ENCODE measurements around the gene CFL2.

Gene CFL2

GRCh38 chr14:34676516-34677211 is 37.7 kb downstream of the CFL2 start:
- DNase-seq (ENCODE audit: low read depth in 2 of 2): no peak

- DNase-seq (ENCODE audit: low read depth in 2 of 2): no peak
Observed at GRCh38 chr14:34673702-34674101, 40.7 kb downstream of the CFL2 start.

GRCh38 chr14:34671716-34672115 is 42.7 kb downstream of the CFL2 start:
- no peak for DNase-seq (ENCODE audit: low read depth in 2 of 2)

- DNase-seq (ENCODE audit: low read depth in 2 of 2): no peak
Observed at GRCh38 chr14:34668111-34668510, 46.3 kb downstream of the CFL2 start.

DNA sequence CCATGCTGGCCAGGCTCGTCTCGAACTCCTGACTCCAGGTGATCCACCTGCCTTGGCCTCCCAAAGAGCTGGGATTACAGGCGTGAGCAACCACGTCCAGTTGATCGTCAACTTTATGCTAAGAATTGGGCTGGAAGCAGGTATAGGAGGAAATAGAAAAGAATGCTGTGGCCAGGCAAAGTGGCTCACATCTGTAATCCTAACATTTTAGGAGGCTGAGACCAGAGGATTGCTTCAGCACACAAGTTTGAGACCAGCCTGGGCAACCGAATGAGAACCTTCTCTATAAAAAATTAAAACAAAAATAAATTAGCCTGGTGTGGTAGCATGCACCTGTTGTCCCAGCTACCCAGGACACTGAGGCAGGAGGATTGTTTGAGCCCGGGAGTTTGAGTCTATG is 47.4 kb downstream of the CFL2 start:
- no peak for DNase-seq (ENCODE audit: low read depth in 2 of 2)

DNA sequence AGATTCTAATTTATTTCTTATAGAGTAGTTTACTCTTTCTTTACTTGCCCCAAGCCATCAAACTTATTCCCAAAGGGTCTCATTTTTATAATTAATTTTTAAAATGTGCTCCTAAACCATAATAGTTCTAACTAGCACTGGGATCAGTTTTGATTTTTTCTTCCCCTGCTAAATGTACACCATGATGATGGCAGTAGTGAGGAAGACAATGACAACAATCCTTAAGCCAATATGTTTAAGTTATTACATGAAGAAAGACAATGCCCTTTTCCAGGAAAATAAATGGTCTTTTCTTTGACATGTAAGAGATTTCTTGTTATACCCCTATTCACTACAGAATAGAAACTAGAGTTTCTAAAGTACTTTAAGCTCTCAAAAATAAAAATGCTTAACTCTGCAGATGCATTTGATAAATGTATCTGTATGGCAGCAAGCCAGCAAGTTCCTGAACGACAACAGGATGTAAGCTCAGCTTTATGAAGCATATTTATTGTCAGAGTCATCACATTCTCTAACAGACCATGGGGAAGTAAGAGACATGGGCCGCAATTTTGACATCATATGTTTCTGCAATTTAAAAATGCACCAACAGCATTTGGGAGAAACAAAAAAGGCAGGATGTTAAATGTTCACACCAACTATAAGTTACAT is 48.5 kb downstream of the CFL2 start:
- DNase-seq (ENCODE audit: low read depth in 2 of 2): no peak

DNA sequence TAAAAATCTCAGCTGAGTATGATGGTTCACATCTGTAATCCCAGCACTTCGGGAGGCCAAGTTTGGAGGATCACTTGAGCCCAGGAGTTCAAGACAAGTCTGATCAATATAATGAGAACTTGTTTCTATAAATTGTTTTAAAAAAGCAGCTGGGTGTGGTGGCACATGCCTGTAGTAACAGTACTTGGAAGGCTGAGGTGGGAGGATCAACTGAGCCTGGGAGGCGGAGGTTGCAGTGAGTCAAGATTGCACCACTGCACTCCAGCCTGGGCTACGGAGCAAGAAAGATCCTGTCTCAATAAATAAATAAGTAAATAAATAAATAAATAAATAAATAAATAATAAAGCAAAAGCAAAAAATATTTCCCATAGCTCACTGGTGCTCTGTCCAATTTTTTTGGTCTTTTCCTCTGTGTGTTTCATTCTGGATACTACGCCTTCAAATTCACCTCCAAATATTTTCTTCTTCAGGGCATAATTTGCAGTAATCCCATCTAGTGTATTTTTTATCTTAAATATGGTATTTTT is 51.8 kb downstream of the CFL2 start:
- no peak for DNase-seq (ENCODE audit: low read depth in 2 of 2)

- DNase-seq (ENCODE audit: low read depth in 2 of 2): no peak
Observed at GRCh38 chr14:34660796-34661195, 53.6 kb downstream of the CFL2 start.

Measured in stimulated activated CD8-positive, alpha-beta memory T cell treated with anti-CD3 and anti-CD28 coated beads, Interleukin-15, amount 100 ng/mL, for 48 hours (primary cell).